GM12873 (cell line): ENCODE results near the gene CD300A.

ENCODE experiments used
- CTCF ChIP-seq: IDR thresholded peaks from 2 replicates; pipeline ENCODE4 v1.5.1; 2012; ENCODE audit warnings: low read depth, mild to moderate bottlenecking, moderate library complexity, low read length, control low read depth; ENCODE audit not compliant: insufficient read depth; ENCODE audit errors: missing control alignments

The CD300A gene

GRCh38 chr17:74516561-74517328 lies 50.3 kb downstream of the CD300A start:
- no peak for TF ChIP-seq CTCF

- TF ChIP-seq CTCF, result no peak
Measured at GRCh38 chr17:74520016-74520434, 53.6 kb downstream of the CD300A start.

- no peak for TF ChIP-seq CTCF
Measured at GRCh38 chr17:74520790-74521480, 54.5 kb downstream of the CD300A start.

GRCh38 chr17:74521701-74522201 lies 55.3 kb downstream of the CD300A start:
- TF ChIP-seq CTCF, result no peak

GRCh38 chr17:74522381-74523105 lies 56.1 kb downstream of the CD300A start:
- no peak for TF ChIP-seq CTCF

- TF ChIP-seq CTCF, result no peak
Measured at GRCh38 chr17:74523308-74523707, 56.9 kb downstream of the CD300A start.
